HG02610 (cell line): ENCODE data around the gene SYAP1.
"Not testable (repeated sequence)": the region's sequence is repeated elsewhere in the genome, so short reads cannot be mapped to it uniquely, and the experiment has no call there.

Experiments
- ATAC-seq: cut with Tn5 transposase; IDR thresholded peaks from one replicate; pipeline ENCODE4 v1.9.1; 2021; ENCODE audit warnings: mild to moderate bottlenecking, moderate library complexity; ENCODE audit not compliant: unreplicated experiment

The SYAP1 gene

DNA sequence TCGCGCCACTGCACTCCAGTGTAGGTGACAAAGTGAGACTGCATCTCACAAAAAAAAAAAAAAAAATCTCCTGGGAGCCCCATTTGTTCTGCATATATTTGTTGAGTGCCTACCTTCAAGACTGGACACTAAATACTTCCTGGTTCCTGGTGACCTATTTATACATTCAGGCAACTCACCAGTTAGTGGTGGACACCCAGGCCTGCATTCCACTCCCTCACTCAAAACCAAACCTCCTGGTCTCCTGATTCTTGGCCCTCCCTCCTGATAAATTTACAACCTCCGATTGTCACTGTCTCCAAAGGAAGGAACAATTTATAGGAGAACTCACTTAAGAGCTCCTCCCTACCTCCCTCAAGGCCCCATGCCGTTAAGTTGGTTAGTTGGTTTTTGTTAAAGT lies 3.1 kb downstream of the SYAP1 start:
- no peak for ATAC-seq

GRCh38 chrX:16725072-16725471 lies 5.7 kb downstream of the SYAP1 start:
- no peak for ATAC-seq

DNA sequence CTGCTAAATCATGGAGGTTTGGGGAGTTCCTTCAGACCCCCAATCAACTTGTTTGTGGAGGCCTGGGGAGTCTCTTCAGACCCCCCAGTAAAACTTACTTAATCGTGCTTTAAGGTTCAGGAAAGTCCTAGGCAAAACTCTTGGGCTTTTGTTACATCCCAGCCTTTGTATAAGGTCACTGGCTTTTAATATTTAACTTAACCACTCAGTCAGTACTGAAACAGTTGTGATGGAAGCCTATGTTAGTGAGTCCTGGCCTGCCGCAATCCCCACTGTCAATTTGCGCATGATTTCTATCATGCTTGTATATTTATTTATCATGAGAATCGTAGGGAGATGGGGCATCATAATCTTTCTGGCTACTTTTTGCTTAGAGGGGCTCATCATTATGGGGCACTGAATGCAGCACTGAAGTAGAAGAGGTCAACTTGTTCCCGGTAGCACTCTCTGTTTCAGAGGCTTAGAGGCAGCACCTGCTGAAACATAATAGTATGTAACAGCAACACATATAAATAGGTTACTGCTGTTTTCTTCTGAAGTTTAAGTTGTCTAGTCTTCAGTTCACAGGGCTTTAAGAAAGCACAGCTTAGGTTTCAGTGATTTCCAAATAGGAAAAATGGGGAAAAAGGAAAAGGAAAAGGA lies 7.1 kb downstream of the SYAP1 start:
- not testable (repeated sequence) for ATAC-seq

DNA sequence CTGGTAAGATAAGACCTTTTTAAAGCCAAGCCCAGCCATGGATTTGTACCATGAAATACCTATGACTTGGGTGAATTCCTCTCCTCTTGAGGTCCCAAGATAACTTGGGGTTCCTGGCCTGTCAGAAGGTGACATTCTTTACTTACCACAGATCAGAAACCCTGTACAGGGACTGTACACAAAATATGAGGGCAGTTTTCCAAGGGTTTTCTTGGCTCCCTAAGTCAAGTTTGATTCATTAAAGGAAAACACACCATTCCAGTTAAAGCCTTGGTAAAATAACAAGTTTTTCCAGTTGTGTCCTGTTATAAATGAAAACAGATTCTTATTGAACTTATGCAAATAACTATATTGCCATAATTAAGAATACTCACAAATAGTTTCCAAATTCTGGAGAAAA lies 8.2 kb downstream of the SYAP1 start:
- no peak for ATAC-seq

DNA sequence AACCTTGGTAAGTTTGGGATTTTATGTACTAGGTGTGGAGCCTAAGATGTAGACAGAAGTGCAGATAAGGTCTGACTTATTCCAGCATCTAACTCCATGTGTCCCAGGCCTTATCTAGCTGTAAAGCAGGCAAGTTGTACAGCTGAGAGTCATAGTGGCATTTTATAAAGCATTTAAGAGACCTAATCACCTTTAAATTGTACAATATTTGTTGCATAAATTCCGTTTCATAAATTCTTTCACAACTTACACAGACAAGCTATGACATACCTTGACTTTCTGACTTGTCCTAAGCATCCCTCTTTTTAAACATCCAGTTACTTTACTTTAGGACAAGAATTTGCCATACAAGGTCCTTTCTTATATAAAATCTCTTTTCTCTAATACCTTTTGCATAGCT lies 11.0 kb downstream of the SYAP1 start:
- ATAC-seq, result no peak

- ATAC-seq, result no peak
Measured at GRCh38 chrX:16733013-16733412, 13.6 kb downstream of the SYAP1 start.

GRCh38 chrX:16737024-16737423 lies 17.6 kb downstream of the SYAP1 start:
- no peak for ATAC-seq

DNA sequence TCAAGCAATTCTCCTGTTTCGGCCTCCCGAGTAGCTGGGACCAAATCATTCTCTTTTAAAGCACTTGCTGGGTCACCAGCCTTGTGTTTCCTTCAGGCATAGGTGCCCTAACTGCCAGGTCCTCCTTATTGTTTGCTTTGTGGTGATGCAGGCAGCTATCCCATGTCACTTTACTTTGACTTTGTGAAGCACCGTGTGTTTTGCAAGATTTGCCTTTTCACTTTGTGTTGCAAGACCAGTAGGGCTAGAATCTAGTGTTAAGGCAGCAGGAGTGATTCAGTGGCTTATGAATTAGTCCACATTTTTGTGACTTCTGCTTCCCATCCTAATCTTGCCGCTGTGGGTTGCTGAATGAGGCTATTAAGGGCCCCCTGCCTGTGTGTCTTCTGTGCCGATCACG lies 20.2 kb downstream of the SYAP1 start:
- no peak for ATAC-seq

DNA sequence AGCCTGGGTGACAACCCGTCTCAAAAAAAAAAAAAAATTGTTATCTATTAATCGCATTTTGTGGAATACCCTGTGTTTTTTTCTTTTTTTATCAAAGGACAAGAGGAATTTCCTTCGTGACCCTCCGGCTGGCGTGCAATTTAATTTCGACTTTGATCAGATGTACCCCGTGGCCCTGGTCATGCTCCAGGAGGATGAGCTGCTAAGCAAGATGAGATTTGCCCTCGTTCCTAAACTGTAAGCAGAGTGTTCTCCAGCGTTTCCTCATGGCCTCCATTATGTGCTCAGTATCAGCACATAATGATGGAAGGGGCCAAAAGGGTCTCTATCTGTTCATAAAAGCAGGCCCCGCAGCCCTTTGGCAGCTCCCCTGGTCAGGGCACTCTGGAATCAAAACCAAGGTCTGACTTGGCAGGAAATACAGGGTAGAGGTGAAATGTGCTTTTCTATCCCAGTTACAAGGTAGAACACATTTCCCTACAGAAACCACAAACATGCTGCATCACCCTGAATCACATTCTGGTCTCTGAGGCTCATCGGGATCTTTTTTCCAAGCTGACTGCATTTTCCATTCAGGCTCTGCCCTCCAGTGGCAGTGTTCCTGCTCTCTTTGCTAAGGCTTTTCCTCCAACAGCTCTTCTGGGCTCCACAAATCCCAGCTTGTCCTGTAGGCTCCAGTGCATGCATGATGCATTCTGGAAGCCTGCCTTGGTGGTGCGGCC lies 24.4 kb downstream of the SYAP1 start:
- ATAC-seq, result no peak

- no peak for ATAC-seq
Measured at GRCh38 chrX:16745102-16745501, 25.7 kb downstream of the SYAP1 start.

DNA sequence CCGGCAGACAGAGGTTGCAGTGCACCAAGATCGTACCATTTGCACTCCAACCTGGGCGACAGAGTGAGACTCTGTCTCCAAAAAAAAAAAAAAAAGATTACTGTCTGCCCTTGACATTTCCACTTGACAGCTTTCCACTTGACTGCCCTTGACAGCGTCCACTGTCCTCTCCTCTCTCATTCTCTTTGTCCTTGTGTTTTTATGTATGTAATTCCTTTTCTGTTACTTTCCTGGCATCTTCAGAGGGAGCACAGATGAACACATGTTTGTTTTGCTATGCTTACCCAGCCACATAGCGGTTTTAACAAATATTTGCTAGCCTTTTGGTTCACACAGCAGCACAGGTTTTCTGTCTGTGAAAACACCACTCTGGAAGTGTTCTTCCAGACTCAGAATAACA lies 26.2 kb downstream of the SYAP1 start:
- ATAC-seq, result no peak

GRCh38 chrX:16748425-16748824 lies 29.0 kb downstream of the SYAP1 start:
- ATAC-seq, result no peak

DNA sequence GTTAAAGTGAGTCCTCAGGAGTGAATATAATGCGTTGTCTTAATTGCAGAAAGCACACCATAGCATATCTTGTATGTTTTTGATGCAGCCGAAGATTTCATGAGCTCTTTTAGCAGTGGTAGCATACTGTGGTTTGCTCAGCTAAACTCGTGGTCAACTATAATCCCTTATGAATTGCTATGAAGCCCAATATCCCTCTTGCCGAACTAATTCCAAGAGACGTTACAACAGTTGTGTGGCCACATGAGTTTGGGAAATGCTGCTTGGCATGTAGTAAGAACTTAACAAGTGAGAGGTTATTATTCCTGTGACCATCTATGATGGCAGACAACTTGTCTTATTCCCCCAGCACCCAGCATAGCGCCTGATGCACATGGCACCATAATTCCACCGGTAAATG lies 30.7 kb downstream of the SYAP1 start:
- no peak for ATAC-seq

DNA sequence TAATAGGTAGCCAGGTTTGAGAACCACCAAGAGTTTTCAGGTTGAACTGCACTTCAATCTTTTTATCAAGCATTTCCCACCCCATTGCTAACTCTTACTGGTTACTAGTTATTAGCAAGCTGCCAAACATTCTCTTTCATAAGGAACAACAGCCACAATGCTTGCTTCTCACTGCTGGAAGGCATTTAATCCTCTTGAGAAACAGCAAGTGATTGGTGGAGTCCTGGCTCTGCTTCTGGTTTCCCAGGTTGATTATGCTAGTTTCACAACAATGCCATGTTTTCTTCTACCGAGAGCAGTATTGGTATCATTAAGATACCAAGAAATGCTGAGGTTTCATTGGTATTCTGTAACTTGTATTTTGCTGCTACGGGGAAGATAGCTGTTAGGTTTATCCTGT lies 34.6 kb downstream of the SYAP1 start:
- ATAC-seq, result no peak

DNA sequence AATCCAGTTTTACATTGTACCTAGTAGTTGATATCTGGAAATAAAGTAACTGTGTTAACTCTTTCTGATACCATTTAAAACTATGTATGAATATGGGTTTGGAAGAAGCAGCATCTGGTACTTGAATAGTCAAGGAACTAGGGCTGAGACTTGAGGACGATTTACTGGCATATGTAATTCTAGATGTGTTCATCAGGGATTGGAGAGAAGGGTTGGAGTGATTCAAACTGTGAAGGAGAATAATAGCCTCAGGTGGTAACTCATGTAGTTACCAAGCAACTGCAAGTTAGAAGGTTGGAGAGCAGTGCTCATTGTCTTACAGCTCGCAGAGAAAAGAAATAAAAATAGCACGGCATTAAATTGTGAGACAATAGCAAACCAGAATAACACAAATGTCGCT lies 37.3 kb downstream of the SYAP1 start:
- no peak for ATAC-seq

- not testable (repeated sequence) for ATAC-seq
Measured at GRCh38 chrX:16761500-16761899, 42.1 kb downstream of the SYAP1 start.

GRCh38 chrX:16762579-16762978 lies 43.2 kb downstream of the SYAP1 start:
- no peak for ATAC-seq

DNA sequence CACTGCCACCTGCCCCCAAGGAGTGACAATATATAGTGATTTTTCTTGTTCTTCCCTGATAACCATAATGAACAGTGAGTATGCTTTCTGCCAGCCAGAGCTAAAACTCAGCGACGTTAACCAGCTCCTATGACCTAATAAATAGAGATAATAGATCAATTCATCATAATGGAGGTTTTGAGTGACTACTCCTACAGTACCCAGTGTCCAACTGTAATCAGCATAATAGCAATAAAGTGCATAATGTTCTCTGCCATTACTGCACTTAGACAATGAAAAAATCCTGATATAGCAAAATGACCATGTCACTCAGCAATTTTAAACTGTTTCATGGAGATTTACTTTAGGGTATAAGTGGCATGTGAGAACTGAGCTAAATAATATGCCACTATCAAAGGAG lies 46.2 kb downstream of the SYAP1 start:
- no peak for ATAC-seq

GRCh38 chrX:16770970-16771482 lies 51.6 kb downstream of the SYAP1 start:
- ATAC-seq, result no peak

DNA sequence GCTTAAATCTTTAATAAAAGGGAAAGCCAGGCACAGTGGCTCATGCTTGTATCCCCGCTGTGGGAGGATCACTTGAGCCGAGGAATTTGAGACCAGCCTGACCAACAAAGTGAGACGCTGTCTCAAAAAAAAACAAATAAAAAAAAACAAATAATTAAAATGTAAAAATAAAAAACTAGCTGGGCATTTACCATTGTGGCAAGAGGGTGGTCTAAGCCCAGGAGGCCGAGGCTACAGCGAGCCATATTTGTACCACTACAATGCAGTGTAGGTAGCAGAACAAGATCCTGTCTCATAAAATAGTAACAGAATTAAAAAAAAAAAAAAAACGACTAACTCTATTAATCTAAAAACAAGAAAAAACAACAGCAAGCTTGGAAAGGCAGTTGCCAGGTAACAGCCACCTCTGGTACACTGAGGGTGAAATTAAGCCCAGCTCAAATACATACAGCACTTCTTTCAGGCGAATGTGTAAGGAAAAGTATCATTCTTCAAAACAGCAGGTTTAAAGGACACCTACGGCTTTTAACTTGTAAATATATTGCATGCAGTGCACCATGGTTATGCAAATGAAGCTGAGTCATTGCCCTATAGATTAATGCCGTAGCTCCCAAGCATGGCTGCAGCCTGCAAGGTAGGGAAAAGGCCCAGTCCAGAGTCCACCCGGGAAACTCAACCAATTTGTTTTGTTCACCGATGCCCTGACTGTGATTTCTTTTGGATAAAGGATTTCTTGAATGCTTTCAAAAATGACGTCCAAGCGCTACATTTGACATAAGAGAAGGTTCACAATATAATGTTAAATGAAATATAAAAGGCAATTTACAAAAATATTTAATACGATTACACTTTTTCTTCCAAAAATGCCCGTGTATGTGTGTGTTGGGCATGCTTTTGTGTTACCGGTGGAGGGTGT lies 52.3 kb downstream of the SYAP1 start:
- ATAC-seq, result no peak

GRCh38 chrX:16772460-16772859 lies 53.0 kb downstream of the SYAP1 start:
- ATAC-seq, result no peak

DNA sequence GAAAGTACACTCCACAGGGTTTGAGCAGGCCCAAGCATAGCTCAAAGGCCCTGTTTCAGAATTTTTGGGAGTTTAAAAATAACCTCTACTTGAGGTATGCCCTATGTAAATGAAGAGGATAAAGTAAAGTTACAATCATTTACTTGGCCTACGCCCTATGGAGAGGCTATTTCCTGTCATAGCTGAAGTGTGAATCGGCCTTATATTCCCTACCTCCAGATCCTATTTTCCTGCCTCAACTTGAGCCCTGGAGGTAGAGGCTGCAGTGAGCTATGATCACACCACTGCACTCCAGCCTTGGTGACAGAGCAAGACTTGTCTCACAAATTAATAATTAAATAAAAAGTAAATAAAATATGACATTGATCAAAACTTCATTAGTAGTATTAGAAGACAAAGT lies 55.3 kb downstream of the SYAP1 start:
- no peak for ATAC-seq
